NB4 (cell line): ENCODE measurements around the gene CGNL1.

Experiments
- CTCF ChIP-seq: IDR thresholded peaks from one replicate; pipeline ENCODE4 v1.5.1; 2012; ENCODE audit warnings: low read depth, low read length
- MAX ChIP-seq: IDR thresholded peaks from 2 replicates; pipeline ENCODE4 v1.6.1; 2011; ENCODE audit warnings: low read depth, low read length

GRCh38 chr15:57489122-57489521, 112.8 kb downstream of the CGNL1 start:
- TF ChIP-seq CTCF (no peak), MAX (no peak)
